ENCODE measurements around the gene GLRX5.

GLRX5 gene

DNA sequence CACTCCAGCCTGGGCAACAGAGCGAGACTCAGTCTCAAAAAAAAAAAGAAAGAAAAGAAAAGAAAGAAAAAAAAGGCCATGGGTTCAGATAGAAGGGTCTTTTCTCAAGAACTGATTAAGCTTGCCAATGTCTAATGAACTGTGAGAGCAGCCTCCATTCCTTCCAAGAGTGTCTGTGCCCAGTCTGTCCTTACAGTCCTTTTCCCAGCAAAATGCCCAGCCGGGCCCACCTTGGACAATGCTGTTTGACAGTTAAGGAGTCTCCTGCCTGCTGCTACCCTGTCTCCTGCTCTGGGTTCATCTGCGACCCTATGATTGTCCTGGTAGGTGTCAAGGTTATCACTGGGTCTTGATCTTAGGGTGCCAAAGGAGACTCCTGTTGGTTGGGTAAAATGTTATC lies 39.8 kb upstream of the GLRX5 start:
- no peak for DNase-seq
- no peaks in the 10 kb centered on the region for H3K27me3 ChIP-seq (replicated peaks; ENCODE audit: insufficient read depth, low read length)
- no peak for TF ChIP-seq EZH2phosphoT487 (IDR thresholded peaks at IDR 0.05; ENCODE audit: low read length)
- TF ChIP-seq EZH2 (optimal IDR thresholded peaks at IDR 0.05; ENCODE audit: low read depth, low read length), result no peak
- TF ChIP-seq, protein P1, sequence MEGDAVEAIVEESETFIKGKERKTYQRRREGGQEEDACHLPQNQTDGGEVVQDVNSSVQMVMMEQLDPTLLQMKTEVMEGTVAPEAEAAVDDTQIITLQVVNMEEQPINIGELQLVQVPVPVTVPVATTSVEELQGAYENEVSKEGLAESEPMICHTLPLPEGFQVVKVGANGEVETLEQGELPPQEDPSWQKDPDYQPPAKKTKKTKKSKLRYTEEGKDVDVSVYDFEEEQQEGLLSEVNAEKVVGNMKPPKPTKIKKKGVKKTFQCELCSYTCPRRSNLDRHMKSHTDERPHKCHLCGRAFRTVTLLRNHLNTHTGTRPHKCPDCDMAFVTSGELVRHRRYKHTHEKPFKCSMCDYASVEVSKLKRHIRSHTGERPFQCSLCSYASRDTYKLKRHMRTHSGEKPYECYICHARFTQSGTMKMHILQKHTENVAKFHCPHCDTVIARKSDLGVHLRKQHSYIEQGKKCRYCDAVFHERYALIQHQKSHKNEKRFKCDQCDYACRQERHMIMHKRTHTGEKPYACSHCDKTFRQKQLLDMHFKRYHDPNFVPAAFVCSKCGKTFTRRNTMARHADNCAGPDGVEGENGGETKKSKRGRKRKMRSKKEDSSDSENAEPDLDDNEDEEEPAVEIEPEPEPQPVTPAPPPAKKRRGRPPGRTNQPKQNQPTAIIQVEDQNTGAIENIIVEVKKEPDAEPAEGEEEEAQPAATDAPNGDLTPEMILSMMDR (IDR thresholded peaks at IDR 0.05; ENCODE audit: low read length), result no peak
- no peaks in the 10 kb centered on the region for H3K9me2 ChIP-seq (replicated peaks; ENCODE audit: insufficient read depth, low read length)
- no peaks in the 10 kb centered on the region for H3F3A ChIP-seq (ENCODE audit: insufficient read depth, low read length)
- H3K4me1 ChIP-seq (ENCODE audit: low read length), result peaks cover 50% of the 10 kb centered on the region
- no peaks in the 10 kb centered on the region for H3K36me3 ChIP-seq (replicated peaks; ENCODE audit: insufficient read depth, low read length)
- no peak overlapping the region for H3K4me3 ChIP-seq (ENCODE audit: low read length)
- H3K9ac ChIP-seq (ENCODE audit: low read length), result no peak overlapping the region
- no peaks in the 10 kb centered on the region for H4K20me1 ChIP-seq (ENCODE audit: insufficient read depth, low read length)
- H3K27ac ChIP-seq (ENCODE audit: low read length), result peak overlapping the region; percentile 55; the same call in 1 of the 2 replicates
- no peak overlapping the region for H3K4me2 ChIP-seq (ENCODE audit: low read depth, low read length)
- no peak overlapping the region for H2AFZ ChIP-seq (ENCODE audit: low read length)
- H3K9me3 ChIP-seq (replicated peaks; ENCODE audit: insufficient read depth, low read length), result no peaks in the 10 kb centered on the region
- peaks cover 97% of the 10 kb centered on the region for H3K79me2 ChIP-seq (ENCODE audit: low read length)

DNA sequence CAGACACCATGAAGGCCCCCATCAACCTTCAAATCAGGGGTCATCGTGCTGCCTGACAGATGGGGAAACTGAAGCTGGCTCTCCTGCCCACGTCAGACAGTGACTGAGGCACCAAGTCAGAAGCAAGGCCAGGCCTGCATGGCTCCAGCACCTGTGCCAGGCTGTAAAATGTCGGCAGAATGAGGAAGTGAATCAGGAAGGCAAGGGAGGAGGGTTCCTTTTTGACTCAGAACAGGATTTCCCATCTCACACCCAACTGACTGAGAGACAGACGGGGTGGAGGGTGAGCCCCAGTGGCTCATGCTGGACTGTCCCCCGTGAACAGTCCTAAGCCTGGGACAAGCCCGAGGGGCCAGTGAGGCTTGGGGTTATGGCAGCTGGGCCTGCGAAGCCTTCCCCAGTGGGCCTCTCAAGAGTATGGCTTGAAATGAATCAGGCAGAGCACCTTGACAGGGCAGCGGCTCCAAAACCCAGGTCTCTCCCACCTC lies 39.3 kb upstream of the GLRX5 start:
- H3K79me2 ChIP-seq (ENCODE audit: low read length), result peaks cover 97% of the 10 kb centered on the region
- H3K9me3 ChIP-seq (replicated peaks; ENCODE audit: insufficient read depth, low read length), result no peaks in the 10 kb centered on the region
- H3K27me3 ChIP-seq (replicated peaks; ENCODE audit: insufficient read depth, low read length), result no peaks in the 10 kb centered on the region
- DNase-seq, result no peak
- H3K9me2 ChIP-seq (replicated peaks; ENCODE audit: insufficient read depth, low read length), result no peaks in the 10 kb centered on the region
- no peaks in the 10 kb centered on the region for H3K36me3 ChIP-seq (replicated peaks; ENCODE audit: insufficient read depth, low read length)
- H3K4me1 ChIP-seq (ENCODE audit: low read length), result peaks cover 50% of the 10 kb centered on the region
- H4K20me1 ChIP-seq (ENCODE audit: insufficient read depth, low read length), result no peaks in the 10 kb centered on the region
- 0 out of 2 replicates have a peak overlapping the region, but pooled peaks have one; percentile 12 for H3K4me2 ChIP-seq (ENCODE audit: low read depth, low read length)
- H3F3A ChIP-seq (ENCODE audit: insufficient read depth, low read length), result no peaks in the 10 kb centered on the region
- no peak overlapping the region for H3K4me3 ChIP-seq (ENCODE audit: low read length)
- no peak overlapping the region for H3K9ac ChIP-seq (ENCODE audit: low read length)
- no peak overlapping the region for H2AFZ ChIP-seq (ENCODE audit: low read length)
- TF ChIP-seq EZH2 (optimal IDR thresholded peaks at IDR 0.05; ENCODE audit: low read depth, low read length), result no peak
- TF ChIP-seq EZH2phosphoT487 (IDR thresholded peaks at IDR 0.05; ENCODE audit: low read length), result no peak
- TF ChIP-seq, protein P1 (IDR thresholded peaks at IDR 0.05; ENCODE audit: low read length), result no peak
- peak overlapping the region; percentile 55; the same call in 1 of the 2 replicates for H3K27ac ChIP-seq (ENCODE audit: low read length)

DNA sequence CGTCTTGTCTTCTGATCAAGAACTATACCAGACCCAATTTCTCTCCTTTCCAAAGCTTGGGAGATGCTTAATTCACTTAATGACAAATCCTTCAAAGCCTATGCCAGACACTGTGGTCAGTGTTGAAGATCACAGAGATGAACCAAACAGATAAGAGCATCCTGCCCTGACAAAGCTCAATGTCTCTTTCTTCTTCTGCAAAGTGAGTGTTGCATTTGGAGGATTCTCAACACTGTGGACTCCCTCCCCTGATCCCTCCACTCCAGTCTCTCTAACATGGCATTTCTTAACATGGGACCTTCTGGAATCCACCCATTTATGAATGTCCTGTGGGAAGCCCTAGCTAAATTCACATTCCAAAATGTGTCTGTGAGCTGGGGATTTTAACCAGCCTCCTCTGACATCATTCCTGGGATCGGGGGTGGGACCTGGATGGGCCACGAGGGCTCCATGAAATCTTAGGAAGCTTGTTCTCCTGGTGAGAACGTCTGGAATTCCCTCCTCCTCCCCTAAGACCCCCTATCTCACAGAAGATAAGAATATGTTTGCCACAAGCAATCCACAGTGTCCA lies 38.7 kb upstream of the GLRX5 start:
- no peak for DNase-seq
- Histone ChIP-seq H3K27ac (ENCODE audit: low read length) (peak overlapping the region; percentile 55), H3K9me3 (replicated peaks; ENCODE audit: insufficient read depth, low read length) (no peaks in the 10 kb centered on the region), H3K4me3 (ENCODE audit: low read length) (no peak overlapping the region), H3K79me2 (ENCODE audit: low read length) (peaks cover 97% of the 10 kb centered on the region), H3K4me1 (ENCODE audit: low read length) (peaks cover 52% of the 10 kb centered on the region), H3F3A (ENCODE audit: insufficient read depth, low read length) (no peaks in the 10 kb centered on the region), H3K9me2 (replicated peaks; ENCODE audit: insufficient read depth, low read length) (no peaks in the 10 kb centered on the region), H2AFZ (ENCODE audit: low read length) (no peak overlapping the region), H3K27me3 (replicated peaks; ENCODE audit: insufficient read depth, low read length) (no peaks in the 10 kb centered on the region), H4K20me1 (ENCODE audit: insufficient read depth, low read length) (no peaks in the 10 kb centered on the region), H3K9ac (ENCODE audit: low read length) (no peak overlapping the region), H3K4me2 (ENCODE audit: low read depth, low read length) (0 out of 2 replicates have a peak overlapping the region, but pooled peaks have one; percentile 12), H3K36me3 (replicated peaks; ENCODE audit: insufficient read depth, low read length) (no peaks in the 10 kb centered on the region)
- TF ChIP-seq, protein P1 (IDR thresholded peaks at IDR 0.05; ENCODE audit: low read length), result no peak
- no peak for TF ChIP-seq EZH2phosphoT487 (IDR thresholded peaks at IDR 0.05; ENCODE audit: low read length)
- no peak for TF ChIP-seq EZH2 (optimal IDR thresholded peaks at IDR 0.05; ENCODE audit: low read depth, low read length)

Data from MM.1S (cell line).